Measurements from ENCODE around the gene SUN1. TPM values are rescaled to one million over a fixed set of nuclear protein-coding genes. Genes with fewer than 3 reads are reported as not detected.
"Not testable (repeated sequence)": the region's sequence is repeated elsewhere in the genome, so short reads cannot be mapped to it uniquely, and the experiment has no call there.

Gene SUN1
- total and polyA plus RNA-seq, 7 donors, result 52.5 to 159 (median 132) TPM

DNA sequence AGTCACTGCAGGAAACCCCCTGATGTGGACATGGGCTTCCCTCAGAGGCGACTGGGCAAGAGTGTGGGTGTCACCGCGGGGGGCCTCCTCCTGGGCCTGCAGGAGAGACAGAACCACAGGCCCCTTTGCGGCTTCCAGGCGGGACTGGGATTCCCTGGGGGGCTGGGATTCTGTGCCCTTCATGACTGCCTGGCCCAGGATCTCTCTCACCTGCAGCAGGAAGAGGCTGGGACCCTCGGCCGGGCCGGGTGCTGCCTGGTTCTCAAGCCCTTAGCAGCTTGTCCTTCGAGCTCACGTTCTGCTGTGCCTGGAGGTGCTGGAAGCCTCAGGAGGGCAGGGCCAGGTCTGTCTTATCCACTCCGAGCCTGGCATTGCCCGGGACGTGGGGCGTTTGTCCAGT lies 11.8 kb downstream of the SUN1 start:
- DNase-seq (no peak), ATAC-seq (no peak)
- H3K27me3 ChIP-seq (ENCODE audit: insufficient read depth in 3 of 3, low read length in 2 of 3), result no peaks in the 10 kb centered on the region
- no peaks in the 10 kb centered on the region for H3K9me3 ChIP-seq
- no peak for TF ChIP-seq CTCF (IDR thresholded peaks at IDR 0.05)
- no peaks in the 10 kb centered on the region for H3K4me1 ChIP-seq
- peaks cover 0 to 71% of the 10 kb centered on the region in 2 donors for H3K36me3 ChIP-seq (ENCODE audit: insufficient read depth in 1 of 2, low read depth in 1 of 2)
- H3K27ac ChIP-seq, result no peak overlapping the region
- intact Hi-C loops (cut with DNase I), result no loop called here
- H3K4me3 ChIP-seq, result no peak overlapping the region
- WGBS, 3 donors, result 84 to 93% (median 88%) methylated on average over 14 of the region's 14 CpGs

DNA sequence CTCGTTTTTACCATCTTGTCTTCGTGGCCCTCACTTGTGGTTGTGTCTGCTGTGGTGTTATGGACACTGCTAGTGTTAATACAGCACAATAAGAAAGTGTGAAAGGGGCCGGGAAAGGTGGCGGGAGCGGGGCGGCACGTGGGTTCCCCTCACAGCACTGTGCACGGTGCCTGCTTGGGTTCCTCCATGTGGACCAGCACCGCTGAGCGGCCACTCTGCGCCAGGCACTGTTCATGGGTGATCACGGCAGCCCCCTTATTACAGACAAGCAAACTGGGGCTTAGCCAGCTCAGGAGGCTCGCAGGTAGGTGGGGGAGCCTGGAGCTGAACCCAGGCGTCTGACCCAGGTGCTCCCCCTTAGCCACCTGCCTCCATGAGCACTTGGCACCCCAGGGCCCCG lies 12.2 kb downstream of the SUN1 start:
- TF ChIP-seq CTCF (IDR thresholded peaks at IDR 0.05), result no peak
- no peak for DNase-seq
- Histone ChIP-seq H3K9me3 (no peaks in the 10 kb centered on the region), H3K36me3 (ENCODE audit: insufficient read depth in 1 of 2, low read depth in 1 of 2) (peaks cover 0 to 72% of the 10 kb centered on the region in 2 donors), H3K4me1 (no peaks in the 10 kb centered on the region), H3K4me3 (no peak overlapping the region), H3K27ac (no peak overlapping the region), H3K27me3 (ENCODE audit: insufficient read depth in 3 of 3, low read length in 2 of 3) (no peaks in the 10 kb centered on the region)
- 92 to 95% (median 94%) methylated on average over 15 of the region's 15 CpGs for WGBS, 3 donors
- no peak for ATAC-seq
- intact Hi-C loops (cut with DNase I), result no loop called here

GRCh38 chr7:845091-845490 lies 12.8 kb downstream of the SUN1 start:
- 91 to 93% (median 92%) methylated on average over 22 of the region's 22 CpGs for WGBS, 3 donors
- H3K27me3 ChIP-seq (ENCODE audit: insufficient read depth in 3 of 3, low read length in 2 of 3), result no peaks in the 10 kb centered on the region
- H3K27ac ChIP-seq, result no peak overlapping the region
- no peaks in the 10 kb centered on the region for H3K4me1 ChIP-seq
- no peak for ATAC-seq
- no peak for DNase-seq
- intact Hi-C loops (cut with DNase I), result no loop called here
- H3K4me3 ChIP-seq, result no peak overlapping the region
- TF ChIP-seq CTCF (IDR thresholded peaks at IDR 0.05), result no peak
- H3K36me3 ChIP-seq (ENCODE audit: insufficient read depth in 1 of 2, low read depth in 1 of 2), result peaks cover 0 to 72% of the 10 kb centered on the region in 2 donors
- H3K9me3 ChIP-seq, result no peaks in the 10 kb centered on the region

DNA sequence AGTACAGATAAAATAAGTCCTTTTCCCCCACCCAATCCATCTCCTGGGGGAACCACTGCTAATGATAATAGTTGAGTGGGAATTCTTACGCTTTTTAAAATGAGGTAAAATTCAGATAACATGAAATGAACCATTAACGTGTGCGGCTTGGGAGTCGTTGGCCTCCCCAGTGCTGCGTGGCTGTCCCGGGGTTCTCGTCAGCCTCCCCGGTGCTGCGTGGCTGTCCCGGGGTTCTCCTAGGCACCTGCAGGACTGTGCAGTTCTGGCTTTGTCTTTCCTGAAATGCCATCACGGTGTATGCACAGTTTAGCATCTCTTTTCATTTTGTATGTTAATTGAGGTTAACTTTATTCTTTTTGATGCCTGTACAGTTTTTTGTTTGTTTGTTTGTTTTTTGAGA lies 13.5 kb downstream of the SUN1 start:
- Histone ChIP-seq H3K4me3 (no peak overlapping the region), H3K4me1 (no peaks in the 10 kb centered on the region), H3K36me3 (ENCODE audit: insufficient read depth in 1 of 2, low read depth in 1 of 2) (peaks cover 0 to 72% of the 10 kb centered on the region in 2 donors), H3K27ac (no peak overlapping the region), H3K9me3 (no peaks in the 10 kb centered on the region), H3K27me3 (ENCODE audit: insufficient read depth in 3 of 3, low read length in 2 of 3) (no peaks in the 10 kb centered on the region)
- no peak for ATAC-seq
- no peak for TF ChIP-seq CTCF (IDR thresholded peaks at IDR 0.05)
- intact Hi-C loops (cut with DNase I), result no loop called here
- 90 to 96% (median 94%) methylated on average over 11 of the region's 11 CpGs for WGBS, 3 donors
- no peak for DNase-seq

GRCh38 chr7:846958-847650 lies 14.8 kb downstream of the SUN1 start:
- DNase-seq; H3K27me3 ChIP-seq (ENCODE audit: insufficient read depth in 3 of 3, low read length in 2 of 3); intact Hi-C loops (cut with DNase I); H3K4me3 ChIP-seq; H3K27ac ChIP-seq; H3K4me1 ChIP-seq; ATAC-seq; H3K9me3 ChIP-seq: not testable (repeated sequence)
- WGBS, 3 donors, result 93 to 95% (median 95%) methylated on average over 26 to 30 of the region's 37 CpGs
- peaks cover 0 to 75% of the 10 kb centered on the region in 2 donors for H3K36me3 ChIP-seq (ENCODE audit: insufficient read depth in 1 of 2, low read depth in 1 of 2)

DNA sequence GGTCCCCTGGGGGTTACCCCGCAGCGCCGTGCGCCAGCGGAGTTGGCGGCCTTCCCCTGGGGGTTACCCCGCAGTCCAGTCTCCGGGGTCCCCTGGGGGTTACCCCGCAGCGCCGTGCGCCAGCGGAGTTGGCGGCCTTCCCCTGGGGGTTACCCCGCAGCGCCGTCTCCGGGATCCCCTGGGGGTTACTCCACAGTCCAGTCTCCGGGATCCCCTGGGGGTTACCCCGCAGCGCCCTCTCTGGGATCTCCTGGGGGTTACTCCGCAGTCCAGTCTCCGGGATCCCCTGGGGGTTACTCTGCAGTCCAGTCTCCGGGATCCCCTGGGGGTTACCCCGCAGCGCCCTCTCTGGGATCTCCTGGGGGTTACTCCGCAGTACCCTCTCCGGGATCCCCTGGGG lies 15.5 kb downstream of the SUN1 start:
- H3K4me1 ChIP-seq; H3K27ac ChIP-seq; H3K4me3 ChIP-seq; H3K27me3 ChIP-seq (ENCODE audit: insufficient read depth in 3 of 3, low read length in 2 of 3); DNase-seq; ATAC-seq; H3K9me3 ChIP-seq; intact Hi-C loops (cut with DNase I): not testable (repeated sequence)
- peaks cover 4 to 75% of the 10 kb centered on the region in 2 donors for H3K36me3 ChIP-seq (ENCODE audit: insufficient read depth in 1 of 2, low read depth in 1 of 2)
- 93 to 94% (median 93%) methylated on average over 15 to 20 of the region's 28 CpGs for WGBS, 3 donors

Measured in psoas muscle (tissue), 8 donors.